Measurements from ENCODE around the gene PTCRA. TPM values are rescaled to one million over a fixed set of nuclear protein-coding genes. Genes with fewer than 3 reads are reported as not detected.
"Not testable (repeated sequence)": the region's sequence is repeated elsewhere in the genome, so short reads cannot be mapped to it uniquely, and the experiment has no call there.

Gene PTCRA
- total RNA-seq, 1 donor from 2014 or later = not detected

- TF ChIP-seq, protein P1, sequence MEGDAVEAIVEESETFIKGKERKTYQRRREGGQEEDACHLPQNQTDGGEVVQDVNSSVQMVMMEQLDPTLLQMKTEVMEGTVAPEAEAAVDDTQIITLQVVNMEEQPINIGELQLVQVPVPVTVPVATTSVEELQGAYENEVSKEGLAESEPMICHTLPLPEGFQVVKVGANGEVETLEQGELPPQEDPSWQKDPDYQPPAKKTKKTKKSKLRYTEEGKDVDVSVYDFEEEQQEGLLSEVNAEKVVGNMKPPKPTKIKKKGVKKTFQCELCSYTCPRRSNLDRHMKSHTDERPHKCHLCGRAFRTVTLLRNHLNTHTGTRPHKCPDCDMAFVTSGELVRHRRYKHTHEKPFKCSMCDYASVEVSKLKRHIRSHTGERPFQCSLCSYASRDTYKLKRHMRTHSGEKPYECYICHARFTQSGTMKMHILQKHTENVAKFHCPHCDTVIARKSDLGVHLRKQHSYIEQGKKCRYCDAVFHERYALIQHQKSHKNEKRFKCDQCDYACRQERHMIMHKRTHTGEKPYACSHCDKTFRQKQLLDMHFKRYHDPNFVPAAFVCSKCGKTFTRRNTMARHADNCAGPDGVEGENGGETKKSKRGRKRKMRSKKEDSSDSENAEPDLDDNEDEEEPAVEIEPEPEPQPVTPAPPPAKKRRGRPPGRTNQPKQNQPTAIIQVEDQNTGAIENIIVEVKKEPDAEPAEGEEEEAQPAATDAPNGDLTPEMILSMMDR (IDR thresholded peaks at IDR 0.05; ENCODE audit: borderline replicate concordance) = no peak
- intact Hi-C loops (cut with micrococcal nuclease) = no loop called here
- peaks cover 45% of the 10 kb centered on the region for H3K36me3 ChIP-seq
- H3K27me3 ChIP-seq (ENCODE audit: low read depth) = no peaks in the 10 kb centered on the region
- no peak overlapping the region for H3K4me3 ChIP-seq
- H3K27ac ChIP-seq (replicated peaks) = no peak overlapping the region
- H3K4me1 ChIP-seq = peaks cover 9% of the 10 kb centered on the region
- no peaks in the 10 kb centered on the region for H3K9me3 ChIP-seq (replicated peaks)
- no peak for DNase-seq
Observed at GRCh38 chr6:42939810-42940167, 23.9 kb downstream of the PTCRA start.

DNA sequence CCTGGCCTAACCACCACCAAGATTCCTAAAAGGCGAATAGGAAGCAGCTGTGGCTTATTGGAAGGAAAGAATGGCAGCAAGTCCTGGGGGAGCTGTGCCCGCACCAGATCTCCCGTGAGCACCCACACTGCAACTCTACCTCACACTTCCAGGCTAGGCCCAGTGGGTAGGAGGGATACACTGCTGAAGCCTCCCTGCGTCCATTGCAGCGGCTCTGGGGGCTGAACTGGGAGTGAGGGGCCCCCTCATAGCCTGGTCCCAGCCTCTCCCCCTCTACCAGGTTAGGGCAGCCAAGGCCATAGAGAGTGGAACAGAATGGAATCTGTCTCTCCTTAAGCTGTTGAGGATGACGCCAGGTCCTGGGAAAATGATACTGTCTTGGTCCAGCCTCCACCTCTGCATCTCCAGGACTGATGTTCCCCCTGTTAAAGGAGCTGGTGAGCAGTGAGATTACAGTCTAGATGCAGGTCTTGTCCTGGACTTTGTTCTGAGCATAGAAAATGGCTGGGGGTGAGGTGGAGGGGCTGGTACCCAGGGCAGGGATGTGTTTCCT, 24.7 kb downstream of the PTCRA start:
- H3K4me3 ChIP-seq = no peak overlapping the region
- H3K27me3 ChIP-seq (ENCODE audit: low read depth) = no peaks in the 10 kb centered on the region
- TF ChIP-seq, protein P1 (IDR thresholded peaks at IDR 0.05; ENCODE audit: borderline replicate concordance) = no peak
- intact Hi-C loops (cut with micrococcal nuclease) = no loop called here
- H3K36me3 ChIP-seq = peaks cover 39% of the 10 kb centered on the region
- H3K9me3 ChIP-seq (replicated peaks) = no peaks in the 10 kb centered on the region
- peaks cover 9% of the 10 kb centered on the region for H3K4me1 ChIP-seq
- DNase-seq = no peak
- no peak overlapping the region for H3K27ac ChIP-seq (replicated peaks)

DNA sequence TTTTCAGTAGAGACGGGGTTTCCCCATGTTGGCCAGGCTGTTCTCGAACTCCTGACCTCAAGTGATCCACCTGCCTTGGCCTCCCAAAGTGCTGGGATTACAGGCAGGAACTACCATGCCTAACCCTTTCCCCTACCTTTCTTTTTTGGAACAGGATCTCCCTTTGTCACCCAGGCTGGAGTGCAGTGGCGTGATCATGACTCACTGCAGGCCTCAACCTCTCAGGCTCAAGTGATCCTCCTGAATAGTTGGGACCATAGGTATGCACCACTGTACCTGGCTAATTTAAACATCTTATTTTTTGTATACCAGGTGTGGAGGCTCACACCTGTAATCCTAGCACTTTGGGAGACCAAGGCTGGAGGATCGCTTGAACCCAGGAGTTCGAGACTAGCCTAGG, 25.5 kb downstream of the PTCRA start:
- H3K9me3 ChIP-seq (replicated peaks); DNase-seq; intact Hi-C loops (cut with micrococcal nuclease); H3K27me3 ChIP-seq (ENCODE audit: low read depth); H3K4me3 ChIP-seq; H3K27ac ChIP-seq (replicated peaks); H3K4me1 ChIP-seq: not testable (repeated sequence)
- H3K36me3 ChIP-seq = peaks cover 31% of the 10 kb centered on the region

DNA sequence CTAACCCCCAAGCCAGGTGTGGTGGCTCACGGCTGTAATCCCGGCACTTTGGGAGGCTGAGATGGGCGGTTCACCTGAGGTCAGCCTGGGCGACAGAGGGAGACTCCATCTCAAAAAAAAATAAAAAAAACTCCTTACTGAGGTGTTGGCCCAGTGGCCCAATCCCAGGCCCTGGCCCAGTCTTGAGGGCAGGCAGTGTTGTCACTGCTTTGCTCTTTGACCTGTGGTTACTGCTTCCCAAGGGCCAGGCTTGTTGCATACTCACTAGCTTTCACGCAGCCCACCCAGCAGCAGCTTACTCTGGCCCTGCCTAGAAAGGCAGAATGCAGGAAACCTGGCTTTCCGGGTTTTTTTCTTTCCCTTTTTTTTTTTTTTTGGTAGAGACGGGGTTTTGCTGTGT, 26.6 kb downstream of the PTCRA start:
- intact Hi-C loops (cut with micrococcal nuclease) = no loop called here
- DNase-seq = no peak
- H3K36me3 ChIP-seq = peaks cover 20% of the 10 kb centered on the region
- H3K4me3 ChIP-seq = no peak overlapping the region
- no peaks in the 10 kb centered on the region for H3K9me3 ChIP-seq (replicated peaks)
- peaks cover 9% of the 10 kb centered on the region for H3K4me1 ChIP-seq
- TF ChIP-seq, protein P1 (IDR thresholded peaks at IDR 0.05; ENCODE audit: borderline replicate concordance) = no peak
- no peaks in the 10 kb centered on the region for H3K27me3 ChIP-seq (ENCODE audit: low read depth)
- no peak overlapping the region for H3K27ac ChIP-seq (replicated peaks)

DNA sequence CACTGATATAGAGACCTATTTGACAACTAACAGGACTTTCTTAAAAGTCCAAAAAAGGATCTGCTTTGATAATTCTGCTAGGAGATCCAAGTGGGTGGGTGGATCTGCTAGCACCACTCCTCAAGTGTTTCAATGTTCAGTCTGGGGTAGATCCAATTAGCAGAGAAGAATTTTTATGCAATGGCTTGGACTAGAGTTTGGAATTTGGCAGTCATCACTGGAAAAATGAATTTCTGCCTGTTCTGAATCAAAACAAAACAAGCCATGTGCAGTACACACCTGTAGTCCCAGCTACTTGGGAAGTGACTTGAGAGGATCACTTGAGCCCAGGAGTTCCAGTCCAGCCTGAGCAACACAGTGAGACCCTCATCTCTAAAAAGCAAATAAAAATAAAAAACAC, 32.1 kb downstream of the PTCRA start:
- TF ChIP-seq, protein P1 (IDR thresholded peaks at IDR 0.05; ENCODE audit: borderline replicate concordance) = no peak
- Histone ChIP-seq H3K4me3 (no peak overlapping the region), H3K9me3 (replicated peaks) (no peaks in the 10 kb centered on the region), H3K27ac (replicated peaks) (no peak overlapping the region), H3K36me3 (no peaks in the 10 kb centered on the region), H3K4me1 (no peaks in the 10 kb centered on the region), H3K27me3 (ENCODE audit: low read depth) (no peaks in the 10 kb centered on the region)
- intact Hi-C loops (cut with micrococcal nuclease) = no loop called here
- no peak for DNase-seq

DNA sequence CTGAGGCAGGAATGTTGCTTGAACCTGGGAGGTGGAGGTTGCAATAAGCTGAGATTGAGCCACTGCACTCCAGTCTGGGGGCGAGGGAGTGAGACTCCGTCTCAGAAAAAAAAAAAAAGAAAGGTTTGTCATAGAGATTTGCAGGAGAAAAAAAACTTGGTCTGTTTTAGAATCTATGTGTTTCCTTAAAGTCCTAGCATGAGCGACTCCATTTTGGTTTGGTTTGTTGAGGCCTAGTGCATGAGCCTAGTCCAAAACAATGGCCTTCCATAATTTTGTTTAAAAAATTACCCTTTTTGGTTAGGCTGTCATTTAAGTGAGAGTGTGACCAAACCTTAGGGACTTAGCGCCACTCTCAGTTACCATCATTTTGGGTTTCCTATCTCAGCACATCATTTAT, 36.5 kb downstream of the PTCRA start:
- no peak overlapping the region for H3K4me3 ChIP-seq
- H3K27me3 ChIP-seq (ENCODE audit: low read depth) = no peaks in the 10 kb centered on the region
- TF ChIP-seq, protein P1 (IDR thresholded peaks at IDR 0.05; ENCODE audit: borderline replicate concordance) = no peak
- H3K27ac ChIP-seq (replicated peaks) = no peak overlapping the region
- H3K36me3 ChIP-seq = no peaks in the 10 kb centered on the region
- intact Hi-C loops (cut with micrococcal nuclease) = no loop called here
- H3K9me3 ChIP-seq (replicated peaks) = no peaks in the 10 kb centered on the region
- H3K4me1 ChIP-seq = no peaks in the 10 kb centered on the region
- DNase-seq = no peak

GRCh38 chr6:42954405-42954804, 38.6 kb downstream of the PTCRA start:
- H3K36me3 ChIP-seq; H3K27ac ChIP-seq (replicated peaks); H3K4me3 ChIP-seq; H3K9me3 ChIP-seq (replicated peaks); H3K27me3 ChIP-seq (ENCODE audit: low read depth); DNase-seq; intact Hi-C loops (cut with micrococcal nuclease); H3K4me1 ChIP-seq: not testable (repeated sequence)

All from left ventricle myocardium inferior (tissue), 1 donor.